Stomach (tissue), 4 donors: ENCODE data around the gene CSF2RB.

Experiments
- CTCF ChIP-seq, 7 experiments: fragments of 450-650 bp in 4 of 7; fragments of 200-600 bp in 3 of 7; sonication (generic) in 3 of 7; IDR thresholded peaks; one replicate each; pipeline ENCODE4 v1.5.1; 2016 to 2019; ENCODE audit warnings: antibody characterized with exemption in 7 of 7, control low read depth in 2 of 7, mild to moderate bottlenecking in 1 of 7
- POLR2A ChIP-seq, 4 donors: fragments of 450-650 bp; IDR thresholded peaks; one replicate each; pipeline ENCODE4 v1.6.1; 2016; ENCODE audit warnings: antibody characterized with exemption in 4 of 4, control low read depth in 2 of 4, mild to moderate bottlenecking in 1 of 4, moderate library complexity in 1 of 4

- TF ChIP-seq POLR2A (IDR thresholded peaks at IDR 0.05) = no peak
- TF ChIP-seq CTCF (IDR thresholded peaks at IDR 0.05) = no peak
Measured at GRCh38 chr22:36874309-36874696, 39.1 kb upstream of the CSF2RB start.
